GM23248 (cell line): ENCODE results near the gene CASZ1. TPM values are rescaled to one million over a fixed set of nuclear protein-coding genes. Genes with fewer than 3 reads are reported as not detected.
A peak's percentile ranks its signal among the peaks of the same experiment; 100 is the strongest.

Experiments used
- DNase-seq: peaks from one replicate; pipeline ENCODE4 v3.0.0-alpha.2; 2015
- H2AFZ ChIP-seq: fragments of 200-600 bp; sonication (generic); 2 replicates; pipeline ENCODE4 v1.6.1; 2016; ENCODE audit warnings: antibody characterized with exemption
- H3F3A ChIP-seq: fragments of 200-600 bp; sonication (generic); 2 replicates; pipeline ENCODE4 v1.6.1; 2016; ENCODE audit warnings: mild to moderate bottlenecking, antibody characterized with exemption, mixed run types; ENCODE audit not compliant: insufficient read depth
- H3K27ac ChIP-seq: fragments of 200-600 bp; sonication (generic); 2 replicates; pipeline ENCODE4 v1.5.1; 2016; ENCODE audit warnings: mild to moderate bottlenecking
- H3K27me3 ChIP-seq: fragments of 200-600 bp; sonication (generic); replicated peaks from 2 replicates; pipeline ENCODE4 v1.6.1; 2016; ENCODE audit warnings: mild to moderate bottlenecking; ENCODE audit not compliant: insufficient read depth
- H3K36me3 ChIP-seq: fragments of 200-600 bp; sonication (generic); 2 replicates; pipeline ENCODE4 v1.6.1; 2016; ENCODE audit warnings: low read depth, mild to moderate bottlenecking
- H3K4me1 ChIP-seq: fragments of 200-600 bp; sonication (generic); 2 replicates; pipeline ENCODE4 v1.6.1; 2016; ENCODE audit warnings: mild to moderate bottlenecking; ENCODE audit not compliant: insufficient read depth
- H3K4me2 ChIP-seq: fragments of 200-600 bp; sonication (generic); one replicate; pipeline ENCODE4 v1.6.1; 2016; ENCODE audit warnings: mild to moderate bottlenecking; ENCODE audit not compliant: unreplicated experiment
- H3K4me3 ChIP-seq: fragments of 200-600 bp; sonication (generic); 2 replicates; pipeline ENCODE4 v1.5.1; 2016; ENCODE audit warnings: mild to moderate bottlenecking
- H3K79me2 ChIP-seq: fragments of 200-600 bp; sonication (generic); 2 replicates; pipeline ENCODE4 v1.6.1; 2016; ENCODE audit warnings: mild to moderate bottlenecking; ENCODE audit not compliant: insufficient read depth
- H3K9ac ChIP-seq: fragments of 200-600 bp; sonication (generic); 2 replicates; pipeline ENCODE4 v1.6.1; 2016; ENCODE audit warnings: mild to moderate bottlenecking
- H3K9me2 ChIP-seq: fragments of 200-600 bp; sonication (generic); 2 replicates; pipeline ENCODE4 v1.6.1; 2016; ENCODE audit warnings: mixed run types, mild to moderate bottlenecking, moderate library complexity; ENCODE audit not compliant: insufficient read depth
- H3K9me3 ChIP-seq: fragments of 200-600 bp; sonication (generic); one replicate; pipeline ENCODE4 v1.6.1; 2017; ENCODE audit warnings: low read depth
- H4K20me1 ChIP-seq: fragments of 200-600 bp; sonication (generic); 2 replicates; pipeline ENCODE4 v1.6.0; 2016; ENCODE audit not compliant: insufficient read depth
- EZH2 ChIP-seq: fragments of 200-600 bp; sonication (generic); IDR thresholded peaks from 2 replicates; pipeline ENCODE4 v1.6.1; 2018; ENCODE audit warnings: antibody characterized with exemption, mild to moderate bottlenecking; ENCODE audit not compliant: insufficient read depth, poor library complexity, severe bottlenecking
- EZH2phosphoT487 ChIP-seq: fragments of 200-600 bp; sonication (generic); IDR thresholded peaks from 2 replicates; pipeline ENCODE4 v1.6.1; 2018; ENCODE audit warnings: antibody characterized with exemption, moderate library complexity, mild to moderate bottlenecking, low read depth; ENCODE audit not compliant: insufficient read depth
- WGBS, 2 experiments: methylation state at CpG; one replicate each; pipeline ENCODE4 v1.1.6; 2015 to 2017; ENCODE audit warnings: low lambda C conversion rate in 2 of 2, low coverage in 1 of 2; ENCODE audit errors: missing lambda C conversion rate in 2 of 2; 5-methylcytosine and 5-hydroxymethylcytosine counted together
- in situ Hi-C: fragments of 300-500 bp; cut with MboI; formaldehyde crosslinking; loops from 2 replicates; pipeline ENCODE4 v1.15.0; 2020
- polyA plus RNA-seq: library from polyadenylated mRNA; unstranded; fragments of >200 nt; fragmentation: Nextera tagmentation; extraction: Ambion mirVana; gene quantifications from 2 replicates; pipeline ENCODE4 v1.2.1, GENCODE V29; 2016
- total RNA-seq: library from RNA; depleted of rRNA; stranded (reverse); fragments of >200 nt; shearing (Covaris generic); gene quantifications from 2 replicates; pipeline ENCODE4 v1.2.3, GENCODE V29; 2014

The CASZ1 gene
- total and polyA plus RNA-seq, 2 experiments from 2014 or later: 0.11 to 0.54 TPM

DNA sequence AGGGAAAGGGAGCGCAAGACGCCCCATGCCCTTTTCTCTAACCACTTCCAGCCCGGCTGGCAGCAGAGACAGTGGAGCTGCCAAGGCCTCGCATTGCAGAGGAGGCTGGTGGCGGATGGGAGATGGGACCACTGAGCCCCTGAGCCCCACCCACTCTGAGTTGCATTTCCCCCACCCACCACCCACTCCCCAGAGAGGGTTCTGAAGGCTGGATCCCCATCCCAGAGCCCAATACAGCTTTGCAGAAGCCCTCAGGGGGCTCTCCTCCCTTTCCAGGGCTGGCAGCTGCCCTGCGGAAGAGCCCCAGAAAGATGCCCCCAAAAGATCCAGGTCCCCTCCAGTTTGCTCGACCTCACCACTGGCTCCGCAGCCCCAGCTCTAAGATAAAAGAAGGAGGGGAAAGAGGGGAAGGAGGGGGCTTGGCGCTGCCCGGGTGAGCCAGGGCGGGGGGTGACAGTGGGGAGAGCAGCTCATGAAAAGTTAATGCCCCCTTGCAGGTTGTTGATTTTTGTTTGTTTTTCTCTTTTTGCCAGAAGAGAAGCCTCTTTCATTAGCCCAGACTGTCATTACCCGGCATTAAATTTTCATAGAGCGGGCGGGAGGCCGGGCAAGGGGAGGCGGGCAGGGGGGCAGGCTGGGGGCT is 38.4 kb upstream of the CASZ1 start:
- Histone ChIP-seq H3K4me2 (no peak overlapping the region), H3K36me3 (no peaks in the 10 kb centered on the region), H3K4me3 (no peak overlapping the region), H2AFZ (no peak overlapping the region), H4K20me1 (no peaks in the 10 kb centered on the region), H3K9me2 (no peaks in the 10 kb centered on the region), H3K9me3 (no peaks in the 10 kb centered on the region), H3K79me2 (no peaks in the 10 kb centered on the region), H3K27me3 (peaks cover 27% of the 10 kb centered on the region), H3K4me1 (0 out of 2 replicates have a peak, but pooled peaks cover 7% of the 10 kb centered on the region), H3K27ac (no peak overlapping the region), H3F3A (no peaks in the 10 kb centered on the region), H3K9ac (no peak overlapping the region)
- DNase-seq: no peak
- no peak for TF ChIP-seq EZH2
- no peak for TF ChIP-seq EZH2phosphoT487
- WGBS, 2 experiments: 34 to 42% methylated on average over 12 to 16 of the region's 16 CpGs
- in situ Hi-C loops: no loop called here

GRCh38 chr1:10833630-10834557 is 37.4 kb upstream of the CASZ1 start:
- Histone ChIP-seq H3K9me3 (no peaks in the 10 kb centered on the region), H3K4me3 (no peak overlapping the region), H3F3A (no peaks in the 10 kb centered on the region), H3K4me1 (0 out of 2 replicates have a peak, but pooled peaks cover 7% of the 10 kb centered on the region), H3K9ac (no peak overlapping the region), H3K79me2 (no peaks in the 10 kb centered on the region), H2AFZ (no peak overlapping the region), H3K4me2 (no peak overlapping the region), H3K36me3 (no peaks in the 10 kb centered on the region), H3K9me2 (no peaks in the 10 kb centered on the region), H4K20me1 (no peaks in the 10 kb centered on the region), H3K27ac (no peak overlapping the region), H3K27me3 (peaks cover 27% of the 10 kb centered on the region)
- 55 to 60% methylated on average over 9 of the region's 9 CpGs for WGBS, 2 experiments
- DNase-seq: peak; percentile 42
- no peak for TF ChIP-seq EZH2phosphoT487
- TF ChIP-seq EZH2: no peak
- in situ Hi-C loops: no loop called here

GRCh38 chr1:10832703-10833102 is 36.3 kb upstream of the CASZ1 start:
- Histone ChIP-seq H3K9ac (no peak overlapping the region), H3K27me3 (peaks cover 27% of the 10 kb centered on the region), H3K4me3 (no peak overlapping the region), H3K4me1 (0 out of 2 replicates have a peak, but pooled peaks cover 7% of the 10 kb centered on the region), H2AFZ (no peak overlapping the region), H3K36me3 (no peaks in the 10 kb centered on the region), H3F3A (no peaks in the 10 kb centered on the region), H3K9me3 (no peaks in the 10 kb centered on the region), H3K27ac (no peak overlapping the region), H3K4me2 (no peak overlapping the region), H3K9me2 (no peaks in the 10 kb centered on the region), H4K20me1 (no peaks in the 10 kb centered on the region), H3K79me2 (no peaks in the 10 kb centered on the region)
- no peak for TF ChIP-seq EZH2
- no peak for TF ChIP-seq EZH2phosphoT487
- in situ Hi-C loops: no loop called here
- no peak for DNase-seq
- 78 to 80% methylated on average over 3 of the region's 3 CpGs for WGBS, 2 experiments

GRCh38 chr1:10830961-10831668 is 34.7 kb upstream of the CASZ1 start:
- Histone ChIP-seq H3F3A (no peaks in the 10 kb centered on the region), H4K20me1 (no peaks in the 10 kb centered on the region), H2AFZ (no peak overlapping the region), H3K4me2 (no peak overlapping the region), H3K36me3 (no peaks in the 10 kb centered on the region), H3K4me3 (no peak overlapping the region), H3K4me1 (0 out of 2 replicates have a peak, but pooled peaks cover 7% of the 10 kb centered on the region), H3K27ac (no peak overlapping the region), H3K9me3 (no peaks in the 10 kb centered on the region), H3K9ac (no peak overlapping the region), H3K27me3 (peaks cover 21% of the 10 kb centered on the region), H3K9me2 (no peaks in the 10 kb centered on the region), H3K79me2 (no peaks in the 10 kb centered on the region)
- in situ Hi-C loops: no loop called here
- TF ChIP-seq EZH2phosphoT487 (no peak), EZH2 (no peak)
- WGBS, 2 experiments: 73 to 74% methylated on average over 10 of the region's 10 CpGs
- DNase-seq: peak; percentile 71
